B cell (primary cell): ENCODE data around the gene RPS28. TPM values are rescaled to one million over a fixed set of nuclear protein-coding genes. Genes with fewer than 3 reads are reported as not detected.
A peak's percentile ranks its signal among the peaks of the same experiment; 100 is the strongest.

Source experiments
- ATAC-seq: fragments of 200-7000 bp; cut with Tn5 transposase; one replicate; pipeline ENCODE4 v1.10.0; 2021; ENCODE audit warnings: low read depth, mild to moderate bottlenecking, moderate number of reproducible peaks, moderate library complexity
- CTCF ChIA-PET: fragments of 350-600 bp; sonication (Branson Sonifier 250); formaldehyde crosslinking; loops from one replicate; lab custom pipeline; 2021; ENCODE audit warnings: antibody characterized with exemption, inconsistent platforms; lab: Charles Lee
- POLR2A ChIA-PET: fragments of 350-600 bp; sonication (Branson Sonifier 250); formaldehyde crosslinking; loops from one replicate; lab custom pipeline; 2021; ENCODE audit warnings: antibody characterized with exemption; lab: Charles Lee
- DNase-seq: peaks from one replicate; pipeline ENCODE4 v3.0.0; 2013
- H2AFZ ChIP-seq: 2 replicates; pipeline ENCODE4 v1.6.1; 2012; ENCODE audit warnings: mild to moderate bottlenecking, low read depth, low read length; ENCODE audit not compliant: insufficient read depth, poor library complexity, severe bottlenecking
- H3K27ac ChIP-seq, 2 donors: 1 replicate in 1 of 2; 2 replicates in 1 of 2; pipeline ENCODE4 v1.5.1; 2012 to 2013; ENCODE audit warnings: low read length in 2 of 2, mild to moderate bottlenecking in 2 of 2, moderate library complexity in 1 of 2
- H3K27me3 ChIP-seq, 4 experiments: fragments of 200-600 bp in 1 of 4; sonication (generic) in 1 of 4; replicated peaks in 1 of 4; 1 replicate in 2 of 4; 2 replicates in 2 of 4; pipeline versions ENCODE4 v1.6.1 to v1.7.0; 2013 to 2016; ENCODE audit warnings: low read length in 3 of 4, mild to moderate bottlenecking in 2 of 4, mixed read lengths in 1 of 4, moderate library complexity in 1 of 4; ENCODE audit not compliant: insufficient read depth in 4 of 4, control insufficient read depth in 3 of 4; ENCODE audit errors: control extremely low read depth in 1 of 4
- H3K36me3 ChIP-seq, 2 experiments: replicated peaks in 1 of 2; 1 replicate in 1 of 2; 2 replicates in 1 of 2; pipeline versions ENCODE4 v1.6.1 to v1.7.1; 2013; ENCODE audit warnings: low read length in 1 of 2; ENCODE audit not compliant: insufficient read depth in 2 of 2, control insufficient read depth in 1 of 2; ENCODE audit errors: control extremely low read depth in 1 of 2, extremely low read depth in 1 of 2
- H3K4me1 ChIP-seq, 2 donors: fragments of 200-600 bp in 1 of 2; sonication (generic) in 1 of 2; 1 replicate in 1 of 2; 2 replicates in 1 of 2; pipeline versions ENCODE4 v1.5.1 to v1.6.1; 2013 to 2017; ENCODE audit warnings: low read length in 2 of 2; ENCODE audit not compliant: control insufficient read depth in 2 of 2, insufficient read depth in 2 of 2
- H3K4me2 ChIP-seq: replicated peaks from 2 replicates; pipeline ENCODE3; 2012; ENCODE audit warnings: mild to moderate bottlenecking, low read depth, low read length; ENCODE audit not compliant: poor library complexity, severe bottlenecking
- H3K4me3 ChIP-seq, 5 experiments: fragments of 200-600 bp in 1 of 5; sonication (generic) in 1 of 5; 1 replicate in 3 of 5; 2 replicates in 2 of 5; pipeline versions ENCODE4 v1.5.1 to v1.7.0; 2011 to 2016; ENCODE audit warnings: low read length in 4 of 5, mild to moderate bottlenecking in 4 of 5, low read depth in 2 of 5, control low read depth in 1 of 5, moderate library complexity in 1 of 5; ENCODE audit not compliant: insufficient read depth in 1 of 5; ENCODE audit errors: control extremely low read depth in 1 of 5, extremely low read depth in 1 of 5
- H3K79me2 ChIP-seq: fragments of 200-600 bp; sonication (generic); one replicate; pipeline ENCODE4 v1.6.0; 2016; ENCODE audit warnings: low read length; ENCODE audit not compliant: control insufficient read depth, insufficient read depth
- H3K9ac ChIP-seq: fragments of 200-600 bp; sonication (generic); 2 replicates; pipeline ENCODE4 v1.6.1; 2017; ENCODE audit warnings: mild to moderate bottlenecking, low read length, moderate library complexity
- H3K9me3 ChIP-seq, 3 donors: one replicate each; pipeline versions ENCODE4 v1.6.1 to v1.7.1; 2013; ENCODE audit warnings: low read length in 2 of 3; ENCODE audit not compliant: control insufficient read depth in 2 of 3, insufficient read depth in 1 of 3; ENCODE audit errors: control extremely low read depth in 1 of 3
- H4K20me1 ChIP-seq: 2 replicates; pipeline ENCODE4 v1.6.0; 2012; ENCODE audit warnings: mild to moderate bottlenecking, low read length; ENCODE audit not compliant: insufficient read depth, control insufficient read depth, poor library complexity, severe bottlenecking
- H3K27ac Mint-ChIP-seq: one replicate; pipeline ENCODE4 v1.8.0; 2021; ENCODE audit warnings: mixed read lengths
- H3K27me3 Mint-ChIP-seq: one replicate; pipeline ENCODE4 v1.8.0; 2021; ENCODE audit warnings: mixed read lengths
- H3K4me1 Mint-ChIP-seq: one replicate; pipeline ENCODE4 v1.8.0; 2021; ENCODE audit warnings: mixed read lengths
- H3K4me3 Mint-ChIP-seq: one replicate; pipeline ENCODE4 v1.8.0; 2021; ENCODE audit warnings: mixed read lengths
- H3K9me3 Mint-ChIP-seq: one replicate; pipeline ENCODE4 v1.8.0; 2022; ENCODE audit warnings: mixed read lengths; ENCODE audit not compliant: insufficient read depth
- CTCF ChIP-seq: fragments of 200-600 bp; IDR thresholded peaks from one replicate; pipeline ENCODE4 v1.8.0; 2022; ENCODE audit warnings: antibody characterized with exemption, mild to moderate bottlenecking
- EZH2 ChIP-seq: IDR thresholded peaks from 2 replicates; pipeline ENCODE4 v1.6.1; 2012; ENCODE audit warnings: borderline replicate concordance, low read depth, mild to moderate bottlenecking, moderate library complexity, low read length; ENCODE audit not compliant: insufficient read depth, poor library complexity, severe bottlenecking
- WGBS: methylation state at CpG from one replicate; pipeline ENCODE4 v1.1.5; 2013; ENCODE audit warnings: missing lambda C conversion rate; ENCODE audit not compliant: insufficient coverage; 5-methylcytosine and 5-hydroxymethylcytosine counted together
- intact Hi-C: fragments of 100-400 bp; cut with micrococcal nuclease; formaldehyde crosslinking; loops from one replicate; pipeline ENCODE4 v1.10.0; 2022
- polyA plus RNA-seq: library from polyadenylated mRNA; depleted of rRNA; stranded (reverse); fragments of >200 nt; gene quantifications from 2 replicates; pipeline ENCODE4 v1.2.3, GENCODE V29; 2012
- total RNA-seq, 2 donors: library from RNA; stranded (reverse); fragments of 120-200 nt in 1 of 2; gene quantifications; 1 replicate in 1 of 2; 2 replicates in 1 of 2; pipeline versions ENCODE4 v1.2.3 to v1.2.4, GENCODE V29; 2013 to 2022

RPS28 gene
- total and polyA plus RNA-seq, 2 donors (not counting 1 experiment from before 2014, with no cell fraction given): 1,800 to 2,579 TPM

DNA sequence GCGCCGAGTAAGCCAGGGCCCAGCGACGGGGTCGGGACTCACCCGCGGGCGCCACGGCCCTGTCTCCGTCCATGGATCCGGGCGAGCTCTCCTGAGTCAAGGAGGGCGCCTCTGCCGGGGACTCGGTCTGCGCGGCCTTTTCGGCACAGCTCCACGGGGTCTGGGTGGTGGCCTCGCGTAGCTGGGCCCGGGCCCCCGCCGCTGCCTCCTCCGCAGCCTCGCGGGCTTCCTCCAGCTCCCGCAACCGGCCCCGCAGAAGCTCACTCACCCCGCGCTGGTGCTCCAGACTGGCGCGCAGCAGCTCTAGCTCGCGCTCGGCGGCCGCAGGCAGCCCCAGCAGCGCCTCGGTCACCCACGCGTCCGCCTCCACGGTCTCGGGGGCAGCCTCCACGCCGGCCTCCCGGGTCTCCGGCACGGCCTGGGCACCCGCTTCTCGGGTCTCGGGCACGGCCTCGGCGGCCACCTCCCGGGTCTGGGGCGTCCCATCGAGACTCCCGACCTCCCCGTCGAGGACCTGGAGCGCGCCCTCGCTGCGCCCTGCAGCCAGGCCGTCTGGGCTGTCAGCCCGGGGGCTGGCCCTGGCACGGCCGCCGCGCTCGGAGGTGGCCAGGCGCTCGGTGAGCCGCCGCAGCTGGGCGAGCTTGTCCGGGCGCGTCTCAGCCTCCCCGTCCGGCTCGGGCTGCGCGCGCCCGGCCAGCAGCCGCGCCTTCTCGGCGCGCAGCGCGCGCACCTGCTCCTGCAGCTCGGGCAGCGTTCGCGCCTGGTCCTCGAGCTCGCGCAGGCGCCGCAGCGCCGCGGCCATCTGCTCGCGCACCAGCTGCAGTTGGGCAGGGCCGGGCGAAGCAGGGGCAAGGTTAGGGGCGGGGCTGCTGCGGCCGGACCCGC, 13.4 kb downstream of the RPS28 start:
- H3K9me3 Mint-ChIP-seq: no peaks in the 10 kb centered on the region
- peaks cover 21% of the 10 kb centered on the region for H3K27me3 Mint-ChIP-seq
- H3K4me3 Mint-ChIP-seq: peak overlapping the region; percentile 34
- peaks cover 0 to 37% (median 12%) of the 10 kb centered on the region in 4 experiments for H3K27me3 ChIP-seq
- peaks cover 5 to 16% of the 10 kb centered on the region in 2 donors for H3K4me1 ChIP-seq
- H3K9ac ChIP-seq: peak overlapping the region; percentile 32
- H3K4me3 ChIP-seq: peak overlapping the region in 2 of 5 experiments; percentile 12 to 46
- H3K4me2 ChIP-seq: peak overlapping the region; percentile 79
- ATAC-seq (peak; percentile 21), DNase-seq (no peak)
- no peak for TF ChIP-seq EZH2
- TF ChIP-seq CTCF: no peak
- H3K4me1 Mint-ChIP-seq: peaks cover 6% of the 10 kb centered on the region
- WGBS: 7% methylated on average over 117 of the region's 117 CpGs
- intact Hi-C loops: no loop called here
- no peaks in the 10 kb centered on the region for H3K36me3 ChIP-seq
- no peak overlapping the region for H3K27ac ChIP-seq
- no peaks in the 10 kb centered on the region for H4K20me1 ChIP-seq
- H2AFZ ChIP-seq: peak overlapping the region; percentile 38
- no peak overlapping the region for H3K27ac Mint-ChIP-seq
- POLR2A ChIA-PET: interaction anchor here (1.0 to 1.7 kb wide), 3 partner anchors 9 to 14 kb away, joined by 3 to 5 read pairs (median 4); partner anchors contain the start of genes NDUFA7 and RPS28
- peaks cover 0 to 10% (median 0%) of the 10 kb centered on the region in 3 donors for H3K9me3 ChIP-seq
- no peaks in the 10 kb centered on the region for H3K79me2 ChIP-seq
- CTCF ChIA-PET: interaction anchor here (1.0 to 2.1 kb wide), 4 partner anchors 13 to 24 kb away, joined by 3 to 10 read pairs (median 4); no protein-coding TSS in a partner anchor
